ENCODE data around the gene PVRIG.
"Not testable (repeated sequence)": the region's sequence is repeated elsewhere in the genome, so short reads cannot be mapped to it uniquely, and the experiment has no call there.

Gene PVRIG

DNA sequence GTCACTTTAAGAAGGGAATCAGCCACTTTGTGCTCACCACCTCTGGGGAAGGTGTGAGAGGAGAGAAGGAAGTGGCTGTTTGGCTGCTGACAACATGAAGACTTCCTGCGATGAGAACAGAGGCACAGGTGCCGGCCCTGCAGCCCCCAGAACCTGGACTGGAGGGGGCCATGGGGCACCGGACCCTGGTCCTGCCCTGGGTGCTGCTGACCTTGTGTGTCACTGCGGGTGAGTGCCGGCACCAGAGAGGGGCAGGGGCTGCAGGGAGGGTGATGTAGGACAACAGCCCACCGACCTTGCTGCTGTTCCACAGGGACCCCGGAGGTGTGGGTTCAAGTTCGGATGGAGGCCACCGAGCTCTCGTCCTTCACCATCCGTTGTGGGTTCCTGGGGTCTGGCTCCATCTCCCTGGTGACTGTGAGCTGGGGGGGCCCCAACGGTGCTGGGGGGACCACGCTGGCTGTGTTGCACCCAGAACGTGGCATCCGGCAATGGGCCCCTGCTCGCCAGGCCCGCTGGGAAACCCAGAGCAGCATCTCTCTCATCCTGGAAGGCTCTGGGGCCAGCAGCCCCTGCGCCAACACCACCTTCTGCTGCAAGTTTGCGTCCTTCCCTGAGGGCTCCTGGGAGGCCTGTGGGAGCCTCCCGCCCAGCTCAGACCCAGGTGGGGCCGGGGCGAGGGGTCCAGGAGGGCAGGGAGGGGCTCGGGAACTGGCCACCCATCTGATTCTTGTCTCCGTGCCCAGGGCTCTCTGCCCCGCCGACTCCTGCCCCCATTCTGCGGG, at the start of gene PVRIG:
Gene PVRIG (plus strand): TSS at position 149 of the 785 bp plus-strand sequence. CDS start 22 bp downstream, at position 171.
- H3K4me3 ChIP-seq (ENCODE audit: low read depth, low read length), result not testable (repeated sequence)

DNA sequence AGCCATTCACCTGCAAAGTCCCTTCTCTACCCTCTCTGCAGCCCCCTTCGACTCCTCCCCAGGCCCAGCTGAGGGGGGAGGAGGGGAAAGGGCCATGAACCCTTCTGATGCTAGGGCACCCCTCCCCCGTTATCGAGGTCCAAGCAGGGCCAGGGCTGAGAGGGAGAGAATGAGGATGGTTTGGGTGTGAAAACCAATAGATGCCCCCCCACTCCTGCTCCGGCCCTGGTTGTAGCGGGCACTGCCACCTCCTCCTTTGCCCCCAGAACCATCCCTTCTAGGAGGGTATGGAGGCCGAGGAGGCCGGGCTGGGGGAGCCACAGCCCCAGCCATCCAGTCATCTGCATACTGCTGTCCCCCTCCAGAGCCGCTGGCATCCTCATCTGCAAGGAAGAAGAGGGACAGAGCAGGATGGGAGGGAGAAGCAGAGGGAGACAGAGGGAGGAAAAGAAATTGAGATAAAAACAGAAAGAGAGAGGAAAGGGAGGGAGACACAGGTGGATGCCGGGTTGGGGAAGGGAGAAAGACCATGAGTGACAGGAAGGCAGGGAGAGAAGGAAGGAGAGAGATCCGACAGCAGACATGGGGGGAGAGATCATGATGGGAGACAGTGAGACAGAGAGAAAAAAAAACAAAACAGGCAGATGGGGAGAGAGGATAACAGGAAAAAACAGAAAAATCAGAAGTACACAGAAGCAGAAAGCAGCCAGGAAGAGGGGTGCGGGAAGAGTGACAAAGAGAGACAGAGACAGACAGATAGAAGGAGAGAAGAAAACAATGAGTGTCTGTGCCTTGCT, 49.5 kb upstream of the PVRIG start:
- TF ChIP-seq, protein P1, sequence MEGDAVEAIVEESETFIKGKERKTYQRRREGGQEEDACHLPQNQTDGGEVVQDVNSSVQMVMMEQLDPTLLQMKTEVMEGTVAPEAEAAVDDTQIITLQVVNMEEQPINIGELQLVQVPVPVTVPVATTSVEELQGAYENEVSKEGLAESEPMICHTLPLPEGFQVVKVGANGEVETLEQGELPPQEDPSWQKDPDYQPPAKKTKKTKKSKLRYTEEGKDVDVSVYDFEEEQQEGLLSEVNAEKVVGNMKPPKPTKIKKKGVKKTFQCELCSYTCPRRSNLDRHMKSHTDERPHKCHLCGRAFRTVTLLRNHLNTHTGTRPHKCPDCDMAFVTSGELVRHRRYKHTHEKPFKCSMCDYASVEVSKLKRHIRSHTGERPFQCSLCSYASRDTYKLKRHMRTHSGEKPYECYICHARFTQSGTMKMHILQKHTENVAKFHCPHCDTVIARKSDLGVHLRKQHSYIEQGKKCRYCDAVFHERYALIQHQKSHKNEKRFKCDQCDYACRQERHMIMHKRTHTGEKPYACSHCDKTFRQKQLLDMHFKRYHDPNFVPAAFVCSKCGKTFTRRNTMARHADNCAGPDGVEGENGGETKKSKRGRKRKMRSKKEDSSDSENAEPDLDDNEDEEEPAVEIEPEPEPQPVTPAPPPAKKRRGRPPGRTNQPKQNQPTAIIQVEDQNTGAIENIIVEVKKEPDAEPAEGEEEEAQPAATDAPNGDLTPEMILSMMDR (IDR thresholded peaks at IDR 0.05; ENCODE audit: low read depth, low read length), result no peak
- H3K4me3 ChIP-seq (ENCODE audit: low read depth, low read length), result no peak overlapping the region

DNA sequence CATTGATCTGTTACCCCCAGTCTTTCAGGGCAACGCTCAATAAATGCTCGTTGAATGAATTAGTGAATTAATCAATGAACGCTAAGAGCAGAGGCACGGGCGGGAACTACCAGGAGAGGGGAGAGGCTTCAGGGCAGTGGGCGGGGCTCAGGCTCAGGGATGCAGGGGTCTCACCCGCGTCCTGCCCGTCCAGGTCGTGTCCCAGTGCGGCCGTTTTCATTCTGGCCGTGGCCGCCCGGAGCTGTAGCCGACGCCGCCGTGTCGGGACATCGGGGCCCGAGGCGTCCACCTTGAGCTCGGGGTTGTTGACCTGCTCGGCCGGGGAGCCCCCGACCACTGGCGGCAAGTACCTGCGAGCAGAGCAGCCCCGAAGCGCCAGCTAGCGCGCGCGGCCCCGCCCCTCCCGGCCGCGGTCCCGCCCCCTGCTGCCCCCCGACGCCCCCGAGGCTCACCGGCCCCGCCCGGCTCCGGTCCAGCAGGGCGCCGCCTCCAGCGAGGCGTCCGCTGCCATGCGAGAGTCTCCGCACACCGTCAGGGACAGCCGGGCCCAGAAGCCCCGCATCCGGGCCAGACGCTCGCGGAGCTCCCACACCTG, 48.6 kb upstream of the PVRIG start:
- no peak overlapping the region for H3K4me3 ChIP-seq (ENCODE audit: low read depth, low read length)
- TF ChIP-seq, protein P1 (IDR thresholded peaks at IDR 0.05; ENCODE audit: low read depth, low read length), result no peak

DNA sequence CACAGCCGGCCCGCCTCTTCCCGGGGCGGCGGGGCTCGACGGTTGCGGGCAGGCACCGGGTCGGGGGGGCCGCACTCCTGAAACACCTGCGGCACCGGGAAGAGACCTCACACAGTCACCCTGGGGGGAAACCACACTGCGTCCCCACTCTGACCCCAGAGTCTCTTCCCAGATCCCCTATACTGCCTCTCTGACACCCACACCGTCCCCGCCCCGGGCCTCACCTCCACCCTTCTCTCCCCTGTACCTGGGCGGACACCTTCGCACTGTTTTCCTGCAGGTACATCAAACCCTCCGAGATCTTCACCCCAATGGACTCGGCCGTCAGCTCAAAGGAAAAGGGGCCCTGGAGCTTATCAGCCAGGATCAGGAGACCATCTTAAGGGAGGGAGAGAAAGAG, 47.9 kb upstream of the PVRIG start:
- TF ChIP-seq, protein P1 (IDR thresholded peaks at IDR 0.05; ENCODE audit: low read depth, low read length), result no peak
- no peak overlapping the region for H3K4me3 ChIP-seq (ENCODE audit: low read depth, low read length)

DNA sequence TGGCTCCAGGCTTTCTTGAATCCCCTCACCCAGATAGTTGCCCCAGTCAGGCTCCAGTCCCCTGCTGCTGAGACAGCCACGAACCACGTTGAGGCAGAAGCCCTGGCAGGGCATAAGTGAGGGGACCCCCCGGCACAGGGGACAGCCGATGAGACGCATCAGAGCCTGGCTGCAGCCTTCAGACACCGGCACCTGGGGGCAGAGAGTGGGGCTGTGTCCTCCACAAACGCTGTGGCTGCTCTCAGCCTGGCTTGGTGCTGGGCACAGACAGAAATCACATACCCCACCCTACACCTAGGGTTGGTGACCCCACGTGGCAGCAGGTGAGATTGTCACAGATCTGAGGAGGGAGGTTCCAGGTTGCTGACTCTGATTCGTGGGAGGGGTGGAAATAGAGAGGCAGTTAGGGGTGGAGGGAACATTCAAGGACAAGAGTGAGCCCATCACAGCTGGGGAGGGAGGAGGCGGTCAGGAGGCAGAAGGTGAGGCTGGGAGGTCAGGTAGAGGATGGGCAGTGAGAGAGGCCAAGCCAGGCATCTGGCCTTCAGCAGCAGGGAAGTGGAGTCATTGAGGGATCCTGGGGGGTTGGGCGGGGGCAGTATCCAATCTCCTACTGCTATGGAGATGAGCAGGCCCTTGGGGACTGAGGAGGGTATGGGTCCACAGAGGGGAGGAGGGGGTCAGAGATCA, 45.8 kb upstream of the PVRIG start:
- no peak overlapping the region for H3K4me3 ChIP-seq (ENCODE audit: low read depth, low read length)
- TF ChIP-seq, protein P1 (IDR thresholded peaks at IDR 0.05; ENCODE audit: low read depth, low read length), result no peak

DNA sequence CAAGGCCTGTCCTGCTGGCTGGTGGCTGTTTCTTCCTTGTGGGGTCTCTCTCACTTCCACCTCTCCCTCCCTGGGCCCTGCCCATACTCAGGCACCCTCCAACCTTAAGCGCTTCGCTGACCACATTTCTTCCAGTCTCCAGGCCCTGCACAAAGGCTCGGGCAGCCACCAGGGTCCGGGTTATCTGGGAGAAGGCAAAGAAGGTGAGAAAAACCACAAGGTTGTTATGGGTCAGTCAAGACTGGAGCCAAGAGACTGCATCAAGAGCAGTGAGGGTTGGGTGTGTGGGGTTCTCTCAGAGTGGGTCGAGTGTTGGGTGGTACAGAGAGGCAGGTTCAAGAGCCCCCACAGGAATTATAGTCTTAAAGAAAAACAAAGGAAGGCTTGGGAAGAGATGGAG, 45.2 kb upstream of the PVRIG start:
- TF ChIP-seq, protein P1 (IDR thresholded peaks at IDR 0.05; ENCODE audit: low read depth, low read length), result no peak
- no peak overlapping the region for H3K4me3 ChIP-seq (ENCODE audit: low read depth, low read length)

DNA sequence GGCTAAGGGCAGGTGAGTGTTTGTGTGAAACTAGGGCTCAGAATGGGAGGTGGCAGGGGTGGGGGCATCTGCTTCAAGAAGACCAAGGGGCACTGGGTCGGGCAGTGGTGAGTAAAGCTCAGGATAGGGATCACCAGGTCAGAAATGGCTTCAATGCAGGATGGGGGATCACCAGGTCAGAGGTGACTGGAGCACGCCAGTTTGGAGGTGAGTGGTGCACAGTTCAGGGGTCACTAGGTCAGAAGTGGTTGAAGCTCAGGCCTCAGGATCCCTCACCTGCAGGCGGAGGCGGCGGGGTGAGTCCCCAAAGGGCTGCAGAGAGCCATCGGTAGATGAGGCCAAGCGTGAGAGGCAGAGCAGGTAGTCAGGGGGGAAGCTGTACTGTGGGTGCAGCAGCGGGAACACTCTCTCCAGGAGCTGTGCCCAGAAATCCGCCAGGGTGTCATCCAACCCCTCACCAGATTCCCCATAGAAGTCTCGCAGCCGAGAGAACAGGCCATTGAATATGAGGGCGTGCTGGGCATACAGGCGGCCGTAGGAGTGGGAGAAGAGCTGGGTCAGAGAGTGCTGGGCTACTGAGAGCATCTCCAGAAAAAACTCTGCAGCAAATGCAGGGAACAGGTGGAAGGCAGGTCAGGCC, 44.3 kb upstream of the PVRIG start:
- no peak overlapping the region for H3K4me3 ChIP-seq (ENCODE audit: low read depth, low read length)
- TF ChIP-seq, protein P1 (IDR thresholded peaks at IDR 0.05; ENCODE audit: low read depth, low read length), result no peak

All from WI38 (cell line).